A549 (cell line): ENCODE results near the gene TJP2. TPM values are rescaled to one million over a fixed set of nuclear protein-coding genes. Genes with fewer than 3 reads are reported as not detected.

Experiments used
- ATAC-seq, 2 experiments: fragments of 200-7000 bp in 1 of 2; fragments of >200 bp in 1 of 2; cut with Nextera tagmentation in 1 of 2; cut with Tn5 transposase in 1 of 2; 3 replicates each; pipeline versions ENCODE4 v1.8.0 to v1.9.1; 2018 to 2020; ENCODE audit warnings: mild to moderate bottlenecking in 1 of 2, moderate library complexity in 1 of 2
- CTCF ChIA-PET: fragments of 300-600 bp; sonication (Branson Sonifier 250); formaldehyde crosslinking; extraction: SDS; loops from one replicate; lab custom pipeline; 2021; ENCODE audit warnings: antibody characterized with exemption, inconsistent platforms; lab: Yijun Ruan, JAX
- POLR2A ChIA-PET: fragments of 350-600 bp; formaldehyde crosslinking; extraction: SDS; loops from one replicate; lab custom pipeline; 2021; ENCODE audit warnings: antibody characterized with exemption, inconsistent platforms; lab: Yijun Ruan, JAX
- DNase-seq, 2 experiments: peaks; one replicate each; pipeline versions ENCODE4 v3.0.0 to v3.0.0-alpha.2; 2011 to 2016; ENCODE audit warnings: low read depth in 1 of 2, low spot score in 1 of 2
- FAIRE-seq: peaks from 2 replicates; lab custom pipeline; 2011; peaks lifted over from hg19 to GRCh38; lab: Jason Lieb, UNC
- H3K27ac ChIP-seq, 2 experiments: fragments of >200 bp; sonication (Bioruptor Twin); formaldehyde crosslinking; 3 replicates each; pipeline ENCODE4 v1.5.1; 2016 to 2017
- H3K4me1 ChIP-seq: fragments of >200 bp; sonication (Bioruptor Twin); formaldehyde crosslinking; 3 replicates; pipeline ENCODE4 v1.6.1; 2016
- H3K4me2 ChIP-seq: fragments of >200 bp; sonication (Bioruptor Twin); formaldehyde crosslinking; 3 replicates; pipeline ENCODE4 v1.6.1; 2016
- H3K4me3 ChIP-seq: fragments of >200 bp; sonication (Bioruptor Twin); formaldehyde crosslinking; 3 replicates; pipeline ENCODE4 v1.5.1; 2016
- H3K9me3 ChIP-seq: fragments of >200 bp; sonication (Bioruptor Twin); formaldehyde crosslinking; 3 replicates; pipeline ENCODE4 v1.6.1; 2016
- CBX8 ChIP-seq: fragments of 200-600 bp; sonication (generic); IDR thresholded peaks from 2 replicates; pipeline ENCODE4 v1.6.1; 2016
- CEBPB ChIP-seq, 2 experiments: fragments of >200 bp in 1 of 2; sonication (Bioruptor Twin) in 1 of 2; formaldehyde crosslinking in 1 of 2; IDR thresholded peaks; 2 replicates each; pipeline ENCODE4 v1.6.1; 2012 to 2016
- EP300 ChIP-seq, 2 experiments: fragments of >200 bp; sonication (Bioruptor Twin); formaldehyde crosslinking; IDR thresholded peaks; 2 replicates in 1 of 2; 3 replicates in 1 of 2; pipeline ENCODE4 v1.6.1; 2016 to 2017
- FOXS1 ChIP-seq: fragments of 250-450 bp; sonication (Bioruptor Pico); IDR thresholded peaks from 2 replicates; pipeline ENCODE4 v1.5.0; 2020; ENCODE audit warnings: mild to moderate bottlenecking, moderate library complexity
- GATA3 ChIP-seq: IDR thresholded peaks from 2 replicates; pipeline ENCODE4 v1.6.1; 2012; ENCODE audit warnings: borderline replicate concordance
- HOXB5 ChIP-seq: fragments of 250-450 bp; sonication (Bioruptor Pico); IDR thresholded peaks from 2 replicates; pipeline ENCODE4 v1.5.0; 2020; ENCODE audit warnings: mild to moderate bottlenecking, moderate library complexity
- JUN ChIP-seq, 2 experiments: fragments of >200 bp; sonication (Bioruptor Twin); formaldehyde crosslinking; IDR thresholded peaks; 2 replicates in 1 of 2; 3 replicates in 1 of 2; pipeline ENCODE4 v1.6.1; 2016 to 2017
- KDM5A ChIP-seq: fragments of 200-600 bp; sonication (generic); IDR thresholded peaks from 2 replicates; pipeline ENCODE4 v1.6.1; 2016; ENCODE audit warnings: antibody characterized with exemption, mild to moderate bottlenecking
- MAFK ChIP-seq: fragments of 450-650 bp; IDR thresholded peaks from 2 replicates; pipeline ENCODE4 v1.6.1; 2014; ENCODE audit not compliant: partially characterized antibody
- MYC ChIP-seq: IDR thresholded peaks from 2 replicates; pipeline ENCODE4 v1.6.1; 2012; ENCODE audit warnings: mild to moderate bottlenecking, inconsistent platforms, low read length, improper control_type of control experiment, borderline replicate concordance
- NFE2L2 ChIP-seq: fragments of 150-350 bp; conservative IDR thresholded peaks from 2 replicates; pipeline ENCODE4 v1.6.1; 2014; ENCODE audit warnings: low read length
- POLR2AphosphoS2 ChIP-seq: conservative IDR thresholded peaks from 2 replicates; pipeline ENCODE4 v1.6.1; 2012; ENCODE audit warnings: low read length, improper control_type of control experiment, inconsistent platforms
- RCOR1 ChIP-seq: fragments of 150-350 bp; IDR thresholded peaks from 2 replicates; pipeline ENCODE4 v1.6.1; 2014; ENCODE audit warnings: antibody characterized with exemption, low read length, low read depth
- SMC3 ChIP-seq: fragments of >200 bp; sonication (Bioruptor Twin); formaldehyde crosslinking; IDR thresholded peaks from 3 replicates; pipeline ENCODE4 v1.6.1; 2018; ENCODE audit warnings: inconsistent platforms
- TFCP2L1 ChIP-seq: fragments of 250-450 bp; sonication (Bioruptor Pico); IDR thresholded peaks from 2 replicates; pipeline ENCODE4 v1.5.0; 2021; ENCODE audit warnings: mild to moderate bottlenecking
- ZC3H11A ChIP-seq: fragments of 450-650 bp; IDR thresholded peaks from 2 replicates; pipeline ENCODE4 v1.6.1; 2014; ENCODE audit warnings: antibody characterized with exemption, mild to moderate bottlenecking
- WGBS: methylation state at CpG from one replicate; pipeline ENCODE4 v1.1.6; 2017; ENCODE audit errors: missing lambda C conversion rate; 5-methylcytosine and 5-hydroxymethylcytosine counted together
- polyA plus RNA-seq, 4 experiments: library from polyadenylated mRNA; depleted of rRNA in 3 of 4; stranded (reverse); fragments of >200 nt; fragmentation: RNase III in 1 of 4; extraction: RNeasy Plus Mini Kit Qiagen cat#74134 plus additional on column Dnase treatment in 1 of 4; gene quantifications; 2 replicates in 3 of 4; 3 replicates in 1 of 4; pipeline ENCODE4 v1.2.3, GENCODE V29; 2011 to 2017
- TF ChIP-seq, protein P1 (sequence below): fragments of 250-450 bp; sonication (Bioruptor Pico); IDR thresholded peaks from 2 replicates; pipeline ENCODE4 v1.5.0; 2021; ENCODE audit warnings: mild to moderate bottlenecking, moderate library complexity, borderline replicate concordance
- TF ChIP-seq, protein P2 (sequence below): fragments of >200 bp; sonication (Bioruptor Twin); formaldehyde crosslinking; IDR thresholded peaks from 3 replicates; pipeline ENCODE4 v1.5.1; 2016

Gene TJP2
- polyA plus RNA-seq, 2 of the 4 experiments (the other 2 are of a cell fraction), result 1.7 to 3.6 TPM

DNA sequence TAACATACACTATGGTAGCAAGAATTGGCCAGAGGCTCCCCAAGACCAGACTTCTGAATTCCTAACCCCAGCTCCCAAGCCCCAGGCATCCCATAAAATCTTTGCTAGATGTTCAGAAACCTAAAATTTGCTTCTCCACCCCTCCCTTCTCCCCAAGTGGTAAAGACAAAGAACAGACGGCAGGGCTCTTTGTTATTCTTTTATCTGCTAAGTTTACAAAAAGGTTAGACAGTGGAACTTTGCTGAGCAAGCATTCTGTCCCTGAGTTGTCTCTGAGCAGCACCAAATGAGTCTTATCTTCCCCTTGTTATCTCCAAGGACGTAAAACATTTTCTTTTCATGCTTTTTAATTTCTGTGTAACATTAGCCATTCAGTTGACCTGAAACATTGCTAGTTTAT is 30.2 kb downstream of the TJP2 start:
- Histone ChIP-seq H3K4me2 (no peak overlapping the region), H3K4me3 (no peak overlapping the region), H3K27ac (no peak overlapping the region), H3K4me1 (0 out of 3 replicates have a peak, but pooled peaks cover 3% of the 10 kb centered on the region), H3K9me3 (no peaks in the 10 kb centered on the region)
- ChIA-PET POLR2A (no interaction called here), CTCF (interaction anchor here (1.6 to 2.4 kb wide), 3 partner anchors 9 to 151 kb away, joined by 3 to 14 read pairs (median 6); no protein-coding TSS in a partner anchor)
- DNase-seq (no peak), FAIRE-seq (no peak), ATAC-seq (no peak)
- TF ChIP-seq CBX8 (no peak), RCOR1 (no peak), JUN (IDR thresholded peaks at IDR 0.05) (no peak), MAFK (peak; percentile 73)
- TF ChIP-seq, protein P1, sequence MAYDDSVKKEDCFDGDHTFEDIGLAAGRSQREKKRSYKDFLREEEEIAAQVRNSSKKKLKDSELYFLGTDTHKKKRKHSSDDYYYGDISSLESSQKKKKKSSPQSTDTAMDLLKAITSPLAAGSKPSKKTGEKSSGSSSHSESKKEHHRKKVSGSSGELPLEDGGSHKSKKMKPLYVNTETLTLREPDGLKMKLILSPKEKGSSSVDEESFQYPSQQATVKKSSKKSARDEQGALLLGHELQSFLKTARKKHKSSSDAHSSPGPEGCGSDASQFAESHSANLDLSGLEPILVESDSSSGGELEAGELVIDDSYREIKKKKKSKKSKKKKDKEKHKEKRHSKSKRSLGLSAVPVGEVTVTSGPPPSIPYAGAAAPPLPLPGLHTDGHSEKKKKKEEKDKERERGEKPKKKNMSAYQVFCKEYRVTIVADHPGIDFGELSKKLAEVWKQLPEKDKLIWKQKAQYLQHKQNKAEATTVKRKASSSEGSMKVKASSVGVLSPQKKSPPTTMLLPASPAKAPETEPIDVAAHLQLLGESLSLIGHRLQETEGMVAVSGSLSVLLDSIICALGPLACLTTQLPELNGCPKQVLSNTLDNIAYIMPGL (CRISPR knock-in tag), result no peak
- WGBS, result 61% methylated on average over 2 of the region's 2 CpGs

DNA sequence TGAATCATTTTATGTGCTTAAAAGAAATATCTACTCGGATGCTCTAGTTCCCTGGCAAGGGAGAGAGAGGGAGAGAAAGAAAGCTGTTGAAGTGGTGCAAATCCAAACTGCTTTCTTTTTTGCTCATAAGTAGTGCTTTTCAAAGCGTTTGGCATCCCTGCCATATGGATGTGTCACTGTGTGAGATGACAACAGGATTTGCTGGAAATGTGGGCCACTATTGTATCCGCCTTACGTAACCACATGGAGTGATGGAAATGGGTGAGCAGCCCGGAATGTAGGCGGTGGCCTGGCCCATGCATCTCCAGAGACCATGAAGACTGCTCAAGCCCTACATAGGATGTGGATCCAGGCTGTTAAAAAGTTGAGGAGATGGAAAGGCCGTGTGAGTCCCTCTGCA is 30.8 kb downstream of the TJP2 start:
- CTCF ChIA-PET, result interaction anchor here (1.6 to 2.4 kb wide), 3 partner anchors 10 to 151 kb away, joined by 3 to 14 read pairs (median 6); no protein-coding TSS in a partner anchor
- DNase-seq, result no peak
- Histone ChIP-seq H3K9me3 (no peaks in the 10 kb centered on the region), H3K4me1 (0 out of 3 replicates have a peak, but pooled peaks cover 3% of the 10 kb centered on the region), H3K4me3 (no peak overlapping the region), H3K4me2 (no peak overlapping the region), H3K27ac (no peak overlapping the region)
- POLR2A ChIA-PET, result no interaction called here
- TF ChIP-seq ZC3H11A (no peak), CEBPB (IDR thresholded peaks at IDR 0.05) (no peak), KDM5A (no peak), EP300 (IDR thresholded peaks at IDR 0.05) (no peak), HOXB5 (CRISPR knock-in tag) (no peak), MAFK (no peak), FOXS1 (CRISPR knock-in tag) (no peak), NFE2L2 (no peak), GATA3 (no peak), SMC3 (no peak), POLR2AphosphoS2 (no peak)
- TF ChIP-seq, protein P2, sequence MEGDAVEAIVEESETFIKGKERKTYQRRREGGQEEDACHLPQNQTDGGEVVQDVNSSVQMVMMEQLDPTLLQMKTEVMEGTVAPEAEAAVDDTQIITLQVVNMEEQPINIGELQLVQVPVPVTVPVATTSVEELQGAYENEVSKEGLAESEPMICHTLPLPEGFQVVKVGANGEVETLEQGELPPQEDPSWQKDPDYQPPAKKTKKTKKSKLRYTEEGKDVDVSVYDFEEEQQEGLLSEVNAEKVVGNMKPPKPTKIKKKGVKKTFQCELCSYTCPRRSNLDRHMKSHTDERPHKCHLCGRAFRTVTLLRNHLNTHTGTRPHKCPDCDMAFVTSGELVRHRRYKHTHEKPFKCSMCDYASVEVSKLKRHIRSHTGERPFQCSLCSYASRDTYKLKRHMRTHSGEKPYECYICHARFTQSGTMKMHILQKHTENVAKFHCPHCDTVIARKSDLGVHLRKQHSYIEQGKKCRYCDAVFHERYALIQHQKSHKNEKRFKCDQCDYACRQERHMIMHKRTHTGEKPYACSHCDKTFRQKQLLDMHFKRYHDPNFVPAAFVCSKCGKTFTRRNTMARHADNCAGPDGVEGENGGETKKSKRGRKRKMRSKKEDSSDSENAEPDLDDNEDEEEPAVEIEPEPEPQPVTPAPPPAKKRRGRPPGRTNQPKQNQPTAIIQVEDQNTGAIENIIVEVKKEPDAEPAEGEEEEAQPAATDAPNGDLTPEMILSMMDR, result no peak
- FAIRE-seq, result no peak
- 76% methylated on average over 7 of the region's 7 CpGs for WGBS
- ATAC-seq, result no peak

DNA sequence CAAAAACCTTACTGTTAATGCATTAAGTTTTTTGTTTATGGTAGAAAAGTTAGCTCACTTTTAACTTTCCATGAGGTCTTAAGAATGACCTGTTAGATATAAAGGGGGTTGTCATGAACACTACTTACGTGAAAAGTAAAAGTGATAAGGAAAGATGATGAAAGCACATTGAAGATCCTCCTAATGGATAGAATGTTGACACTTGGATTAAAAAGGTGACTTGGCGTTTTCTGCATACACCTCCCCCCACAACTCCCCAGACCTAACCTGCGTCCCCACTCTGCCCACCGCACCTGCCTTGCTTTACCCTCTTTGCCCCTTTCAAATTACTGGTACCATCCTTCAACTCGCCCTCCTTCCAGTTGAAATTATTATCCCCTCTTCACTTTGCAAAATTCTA is 32.0 kb downstream of the TJP2 start:
- Histone ChIP-seq H3K4me1 (0 out of 3 replicates have a peak, but pooled peaks cover 3% of the 10 kb centered on the region), H3K27ac (no peak overlapping the region), H3K4me3 (no peak overlapping the region), H3K9me3 (no peaks in the 10 kb centered on the region), H3K4me2 (no peak overlapping the region)
- DNase-seq (no peak), ATAC-seq (no peak), FAIRE-seq (no peak)
- 77% methylated on average over 5 of the region's 5 CpGs for WGBS
- ChIA-PET CTCF (interaction anchor here (0.8 to 2.4 kb wide), 5 partner anchors 11 to 152 kb away, joined by 3 to 14 read pairs (median 6); no protein-coding TSS in a partner anchor), POLR2A (no interaction called here)
- no peak for TF ChIP-seq MYC
- TF ChIP-seq NFE2L2, result 0 out of 2 replicates have a peak, but pooled peaks have one; percentile 18
- peak; percentile 38 for TF ChIP-seq MAFK
- TF ChIP-seq TFCP2L1 (CRISPR knock-in tag), result no peak
